NCI-H82 (cell line): ENCODE results near the gene LIN9.
"Not testable (repeated sequence)": the region's sequence is repeated elsewhere in the genome, so short reads cannot be mapped to it uniquely, and the experiment has no call there.

Experiments
- DNase-seq: peaks from one replicate; lab custom pipeline; 2025; lab: John Stamatoyannopoulos, UW

The LIN9 gene

GRCh38 chr1:226308723-226309397, at the start of gene LIN9:
Gene LIN9, minus strand, starts transcription at chr1:226309164. Its CDS starts 25 bp downstream, at chr1:226309139.
- peak; percentile 97 for DNase-seq

GRCh38 chr1:226357416-226357815, 48.5 kb upstream of the LIN9 start:
- no peak for DNase-seq

DNA sequence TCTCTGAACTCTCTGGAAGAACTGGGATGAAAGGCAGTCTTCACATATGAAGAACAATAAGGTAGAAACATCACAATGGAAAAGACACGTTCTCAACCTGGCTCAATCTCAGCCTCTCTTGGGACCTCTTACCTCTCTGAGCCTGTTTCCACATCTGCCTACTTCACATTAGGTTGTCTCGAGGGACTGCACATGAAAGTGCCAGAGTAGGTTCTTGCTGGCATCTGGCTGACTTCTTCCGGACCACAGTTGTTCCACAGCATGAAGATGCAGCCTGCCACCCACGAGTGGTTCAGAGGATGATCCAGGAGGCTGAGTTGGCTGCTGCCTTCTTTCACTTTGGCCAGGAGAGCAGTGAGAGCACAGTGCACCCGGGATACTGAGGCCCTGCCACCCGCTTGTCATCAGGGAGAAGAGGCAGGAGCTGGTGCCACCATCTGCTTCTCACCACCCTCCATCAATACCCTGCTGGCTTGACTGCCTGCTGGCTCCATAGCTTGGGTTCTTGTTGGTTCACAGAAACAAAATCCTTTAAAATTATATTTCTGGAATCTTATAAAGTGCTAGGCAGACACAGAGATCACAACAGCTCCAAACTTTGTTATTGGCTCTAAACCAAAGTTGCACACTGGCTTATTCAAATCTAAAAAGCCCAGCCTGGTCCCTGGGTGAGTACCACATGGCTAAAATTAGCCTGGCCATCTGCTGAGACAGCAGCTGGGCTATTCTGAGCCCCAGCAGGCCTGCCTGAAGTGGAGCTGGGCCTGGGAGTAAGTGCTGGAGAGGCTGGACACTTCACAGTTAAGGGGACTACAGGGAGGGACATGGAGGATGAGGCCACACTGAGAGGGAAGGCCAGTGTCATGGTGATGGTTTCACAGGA, 46.9 kb upstream of the LIN9 start:
- peak; percentile 88 for DNase-seq

- no peak for DNase-seq
Measured at GRCh38 chr1:226355016-226355415, 46.1 kb upstream of the LIN9 start.

DNA sequence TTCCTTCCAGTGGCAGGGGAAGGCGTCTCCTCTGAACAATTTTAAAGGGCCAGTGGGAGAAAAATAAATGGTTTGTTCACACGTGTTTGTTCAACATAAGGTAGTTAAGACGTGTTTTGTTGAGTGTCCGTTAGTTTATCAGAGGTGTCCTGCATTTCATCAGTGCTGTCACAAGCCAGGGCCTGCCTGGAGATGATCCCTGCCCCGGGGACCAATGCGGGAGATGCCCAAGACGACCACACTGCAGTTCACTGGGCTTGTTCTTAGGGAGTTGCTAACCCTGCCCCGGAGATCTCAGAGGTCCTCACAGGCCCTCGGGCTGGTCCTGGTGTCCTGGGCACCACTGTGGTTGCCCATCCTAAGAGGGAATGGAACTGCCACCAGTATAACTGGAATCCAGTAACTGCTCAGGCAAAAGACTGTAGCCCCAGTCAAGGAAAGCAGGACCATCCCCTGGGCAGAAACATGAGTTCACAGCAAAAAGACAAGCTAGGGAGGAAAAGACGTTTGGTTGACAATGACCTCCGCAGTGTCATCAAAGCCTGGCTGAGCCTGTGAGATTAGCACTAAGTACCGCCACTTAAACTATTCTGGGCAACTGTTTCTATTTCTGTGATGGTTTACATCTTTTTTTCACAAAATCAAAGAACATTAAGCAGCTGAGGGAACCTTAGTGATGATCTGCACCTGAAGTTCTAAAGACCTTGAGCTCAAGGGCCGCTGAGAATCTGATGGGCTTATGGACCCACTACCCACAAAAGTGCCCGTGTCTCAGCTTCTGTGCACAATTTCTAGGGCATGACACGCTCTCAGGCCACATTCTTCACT, 44.9 kb upstream of the LIN9 start:
- DNase-seq: peak; percentile 17

GRCh38 chr1:226351709-226352108, 42.7 kb upstream of the LIN9 start:
- no peak for DNase-seq

GRCh38 chr1:226350519-226350865, 41.5 kb upstream of the LIN9 start:
- DNase-seq: no peak

- no peak for DNase-seq
Measured at GRCh38 chr1:226349801-226350518, 41.0 kb upstream of the LIN9 start.

GRCh38 chr1:226349081-226349480, 40.1 kb upstream of the LIN9 start:
- DNase-seq: no peak

- no peak for DNase-seq
Measured at GRCh38 chr1:226344441-226345259, 35.7 kb upstream of the LIN9 start.

- no peak for DNase-seq
Measured at GRCh38 chr1:226342656-226343055, 33.7 kb upstream of the LIN9 start.

GRCh38 chr1:226340111-226340510, 31.1 kb upstream of the LIN9 start:
- not testable (repeated sequence) for DNase-seq

DNA sequence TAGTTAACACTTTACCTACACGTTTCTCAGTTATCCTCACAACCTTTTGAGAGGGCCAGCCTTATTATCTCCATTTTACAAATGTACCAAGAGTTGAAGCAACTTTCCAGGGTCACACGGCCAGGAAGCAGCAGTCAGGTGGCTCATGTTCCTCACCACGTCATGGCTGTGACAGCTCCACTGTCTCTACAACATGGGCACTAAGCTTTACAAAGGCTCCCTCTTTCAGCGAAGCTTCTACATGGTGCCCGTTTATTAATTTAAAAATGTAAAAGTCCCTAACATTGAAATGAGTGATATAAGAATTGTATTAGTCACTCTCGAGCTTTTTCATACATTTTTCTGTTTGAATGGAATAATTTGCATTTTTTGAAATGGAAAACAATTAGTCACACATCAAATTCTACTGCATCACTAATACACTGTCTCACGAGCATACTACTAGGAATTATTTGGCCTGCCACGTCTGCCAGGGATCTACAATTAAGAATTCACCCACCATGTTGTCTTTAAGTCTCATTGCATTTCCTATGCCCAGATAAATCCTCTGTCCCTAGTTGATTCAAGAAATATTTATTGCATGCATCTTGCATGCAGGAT, 28.4 kb upstream of the LIN9 start:
- no peak for DNase-seq

- no peak for DNase-seq
Measured at GRCh38 chr1:226335661-226336060, 26.7 kb upstream of the LIN9 start.

DNA sequence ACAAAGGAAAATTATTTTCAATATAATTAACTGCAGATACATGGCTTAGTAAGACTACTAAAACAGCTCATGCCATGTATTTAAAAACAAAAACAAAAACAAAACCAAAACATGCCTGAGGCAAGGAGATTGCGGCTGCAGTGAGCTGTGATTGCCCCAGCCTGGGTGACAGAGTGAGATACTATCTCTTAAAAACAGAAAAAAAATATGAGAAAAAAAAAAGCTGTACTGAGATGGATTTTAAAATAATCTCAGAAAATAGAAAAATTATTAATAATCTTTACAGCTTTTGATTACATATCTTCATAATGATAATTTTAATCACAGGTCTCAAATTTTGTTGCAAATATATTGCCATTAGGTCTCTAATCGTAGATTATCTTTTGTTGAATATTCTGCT, 24.0 kb upstream of the LIN9 start:
- no peak for DNase-seq

- DNase-seq: no peak
Measured at GRCh38 chr1:226329237-226329636, 20.3 kb upstream of the LIN9 start.

DNA sequence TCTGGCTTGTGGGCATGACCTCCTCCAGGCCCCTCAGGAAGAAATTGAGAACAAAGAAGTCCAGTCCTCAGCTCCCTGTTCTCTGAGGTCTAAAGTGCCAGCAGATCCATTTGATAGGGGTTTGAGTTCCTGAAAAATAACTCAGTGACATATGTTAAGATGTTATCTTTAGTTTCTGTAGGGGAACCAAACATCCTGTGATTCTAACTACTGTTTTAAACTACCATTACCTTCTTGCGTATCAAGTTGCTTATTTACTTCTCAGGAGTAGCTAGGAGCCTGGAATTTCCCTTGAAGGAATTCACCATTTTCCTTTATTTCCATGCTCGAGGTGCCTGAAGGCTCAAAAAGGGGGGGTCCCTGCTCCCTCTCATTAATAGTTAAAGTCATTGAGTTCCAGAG, 18.8 kb upstream of the LIN9 start:
- DNase-seq: no peak

GRCh38 chr1:226325178-226325577, 16.2 kb upstream of the LIN9 start:
- no peak for DNase-seq

DNA sequence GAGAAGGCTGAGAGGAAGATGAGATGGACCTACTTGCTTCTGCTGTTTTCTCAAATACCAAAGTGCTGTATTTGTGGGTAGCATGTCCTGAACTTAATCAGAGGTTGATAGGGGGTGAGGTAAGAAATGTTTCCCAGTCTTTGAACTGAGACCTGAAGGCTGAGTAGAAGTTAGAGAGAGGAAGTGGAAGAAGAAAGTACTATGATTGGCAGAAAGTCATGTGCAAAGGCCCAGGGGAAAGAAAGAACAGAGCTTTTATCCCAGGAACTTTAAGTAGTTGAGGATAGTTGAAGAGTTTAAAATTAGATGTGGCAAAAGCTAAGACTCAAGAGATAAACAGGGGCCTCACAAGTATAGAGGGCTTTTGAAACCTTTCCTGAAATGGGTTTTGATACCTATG, 15.5 kb upstream of the LIN9 start:
- DNase-seq: no peak

DNA sequence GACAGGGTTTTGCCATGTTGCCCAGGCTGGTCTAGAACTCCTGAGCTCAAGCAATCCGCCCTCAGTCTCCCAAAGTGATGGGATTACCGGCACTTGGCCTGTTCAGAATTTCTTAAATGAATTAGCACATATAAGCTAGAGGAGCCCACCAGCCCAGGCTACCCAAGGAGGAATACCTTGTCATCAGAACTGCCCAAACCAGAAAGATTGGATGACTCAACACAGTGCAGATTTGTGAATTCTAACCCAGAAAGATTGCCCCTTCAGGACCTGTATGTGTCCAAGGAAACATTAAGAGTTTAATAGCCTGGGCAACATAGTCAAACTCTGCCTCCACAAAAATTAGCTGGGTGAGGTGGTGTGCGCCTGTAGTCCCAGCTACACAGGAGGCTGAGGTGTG, 14.0 kb upstream of the LIN9 start:
- no peak for DNase-seq

DNA sequence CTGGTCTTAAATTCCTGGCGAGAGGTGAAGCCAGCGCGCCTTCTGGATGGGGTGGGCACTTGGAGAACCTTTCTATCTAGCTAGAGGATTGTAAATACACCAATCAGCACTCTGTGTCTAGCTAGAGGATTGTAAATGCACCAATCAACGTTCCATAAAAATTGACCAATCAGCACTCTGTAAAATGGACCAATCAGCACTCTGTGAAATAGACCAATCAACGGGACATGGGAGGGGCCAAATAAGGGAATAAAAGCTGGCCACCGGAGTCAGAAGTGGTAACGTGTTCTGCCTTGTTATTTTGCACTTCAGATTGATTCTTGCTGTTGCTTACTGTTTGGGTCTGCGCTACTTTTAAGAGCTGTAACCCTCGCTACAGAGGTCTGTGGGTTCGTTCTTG, 12.0 kb upstream of the LIN9 start:
- no peak for DNase-seq
